ENCODE data around the gene RHD. TPM values are rescaled to one million over a fixed set of nuclear protein-coding genes. Genes with fewer than 3 reads are reported as not detected.

Gene RHD
- total and polyA plus RNA-seq, 2 of the 4 experiments (the other 2 are of a cell fraction) = not detected

GRCh38 chr1:25245393-25245792 is 26.9 kb upstream of the RHD start:
- Histone ChIP-seq H3K9me3 (ENCODE audit: control insufficient read depth, insufficient read depth, low read length) (no peaks in the 10 kb centered on the region), H3K14ac (replicated peaks; ENCODE audit: low read depth, low read length) (no peak overlapping the region), H3K56ac (ENCODE audit: extremely low read depth, insufficient read depth, low read length) (no peak overlapping the region), H4K91ac (ENCODE audit: insufficient read depth, low read depth, low read length) (no peak overlapping the region), H3K4me1 (ENCODE audit: control insufficient read depth, insufficient read depth, low read length) (peaks cover 4% of the 10 kb centered on the region; the same call in 1 of the 2 replicates), H3K79me1 (ENCODE audit: low read depth in 1 of 2, low read length in 2 of 2) (peaks cover 9 to 41% of the 10 kb centered on the region in 2 experiments), H4K8ac (ENCODE audit: low read depth in 2 of 2, low read length in 2 of 2) (no peak overlapping the region), H2AK5ac (ENCODE audit: low read depth, low read length) (no peak overlapping the region), H2AK9ac (replicated peaks; ENCODE audit: low read depth, low read length, poor library complexity) (no peak overlapping the region), H2BK5ac (ENCODE audit: low read depth, low read length, poor library complexity, severe bottlenecking) (no peak overlapping the region), H3K4me3 (ENCODE audit: insufficient read depth, low read depth, low read length) (no peak overlapping the region), H3K27ac (ENCODE audit: insufficient read depth, low read length) (no peak overlapping the region), H3K27me3 (ENCODE audit: control insufficient read depth, insufficient read depth, low read length) (no peaks in the 10 kb centered on the region), H4K5ac (ENCODE audit: low read depth, low read length) (no peak overlapping the region), H3K23ac (ENCODE audit: low read depth, low read length) (peak overlapping the region; percentile 72; the same call in 1 of the 2 replicates), H2BK15ac (ENCODE audit: low read depth, low read length) (no peak overlapping the region), H2BK20ac (ENCODE audit: low read depth, low read length) (no peak overlapping the region), H3K9ac (ENCODE audit: low read depth, low read length) (no peak overlapping the region), H4K20me1 (ENCODE audit: insufficient read depth, low read length) (peaks cover 34% of the 10 kb centered on the region), H2AFZ (replicated peaks; ENCODE audit: low read length, poor library complexity) (no peak overlapping the region), H3K4ac (ENCODE audit: low read depth, low read length) (no peak overlapping the region), H2BK120ac (ENCODE audit: low read depth, low read length) (no peak overlapping the region), H3K9me1 (ENCODE audit: insufficient read depth, low read length) (no peaks in the 10 kb centered on the region), H3K4me2 (ENCODE audit: low read depth, low read length) (peak overlapping the region; percentile 96), H3K18ac (ENCODE audit: low read depth, low read length) (no peak overlapping the region), H3K36me3 (ENCODE audit: control insufficient read depth, insufficient read depth, low read length) (peaks cover 21% of the 10 kb centered on the region)
- ATAC-seq (ENCODE audit: low read depth) (no peak), DNase-seq (no peak)
- ChIA-PET POLR2A (ENCODE audit: unreplicated experiment) (no interaction called here), CTCF (no interaction called here)
- intact Hi-C loops (cut with micrococcal nuclease) = loop anchor here (5.0 to 10.0 kb wide), 2 partner anchors 97 to 569 kb away; partner anchors contain the start of gene MTFR1L
- dilution Hi-C loops (cut with HindIII; ENCODE audit: low sequenced_read_pairs, unreplicated experiment) = no loop called here
- TF ChIP-seq CEBPB (IDR thresholded peaks at IDR 0.05; ENCODE audit: low read depth, low read length) = no peak
- TF ChIP-seq MAZ (IDR thresholded peaks at IDR 0.05; ENCODE audit: borderline replicate concordance, low read depth, low read length) = no peak
- TF ChIP-seq BHLHE40 (IDR thresholded peaks at IDR 0.05; ENCODE audit: low read depth, low read length) = no peak
- no peak for TF ChIP-seq MAFK (IDR thresholded peaks at IDR 0.05; ENCODE audit: low read depth, low read length)
- no peak for TF ChIP-seq USF2 (IDR thresholded peaks at IDR 0.05; ENCODE audit: low read depth, low read length)
- no peak for TF ChIP-seq MXI1 (IDR thresholded peaks at IDR 0.05; ENCODE audit: borderline replicate concordance, low read depth, low read length)
- TF ChIP-seq NFE2L2 (IDR thresholded peaks at IDR 0.05; ENCODE audit: low read depth, low read length) = no peak
- TF ChIP-seq RFX5 (IDR thresholded peaks at IDR 0.05; ENCODE audit: low read depth, low read length) = no peak
- no peak for TF ChIP-seq CTCF (conservative IDR thresholded peaks at IDR 0.05; ENCODE audit: low read depth, low read length)
- TF ChIP-seq RCOR1 (IDR thresholded peaks at IDR 0.05; ENCODE audit: insufficient replicate concordance, low read length) = no peak
- in situ Hi-C loops (cut with MboI; ENCODE audit: low sequenced_read_pairs) = loop anchor here (25.0 kb wide), 1 partner anchor 567 kb away; the partner anchor contains the start of genes MTFR1L and SELENON
- no TSS peak for BruUV-seq (replicated peaks)
- WGBS, 2 experiments (ENCODE audit: extremely low coverage in 2 of 2, insufficient read length in 1 of 2) = no CpG with 5 or more reads among the region's 5 CpGs

Measured in IMR-90 (cell line).